Measurements from ENCODE around the gene LRMDA. TPM values are rescaled to one million over a fixed set of nuclear protein-coding genes. Genes with fewer than 3 reads are reported as not detected.
"Not testable (repeated sequence)": the region's sequence is repeated elsewhere in the genome, so short reads cannot be mapped to it uniquely, and the experiment has no call there.

The LRMDA gene
- total RNA-seq, 1 donor from 2014 or later = 4.5 TPM

- intact Hi-C loops (cut with DNase I) = no loop called here
- no peak for DNase-seq (ENCODE audit: low spot score)
Observed at GRCh38 chr10:76040830-76041220, 609.4 kb downstream of the LRMDA start.

DNA sequence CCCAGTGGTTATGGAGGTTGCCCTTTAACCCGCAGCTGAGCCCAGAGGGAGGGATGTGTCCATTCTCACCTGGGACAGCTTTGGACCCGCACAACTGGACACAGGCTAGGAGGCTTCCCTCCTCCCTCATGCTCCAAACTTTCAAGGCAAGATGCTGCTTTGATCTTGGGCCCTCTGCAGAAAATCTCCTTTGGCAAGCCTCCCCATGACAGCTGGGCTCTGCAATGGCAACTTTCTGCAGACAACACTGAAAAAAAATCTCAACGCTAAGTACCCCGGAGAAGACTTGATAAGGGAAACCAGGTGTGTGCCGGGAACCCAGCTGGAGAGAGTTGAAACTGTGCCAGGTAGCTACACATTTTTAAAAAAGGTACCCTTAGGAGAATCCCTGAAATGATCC is 610.1 kb downstream of the LRMDA start:
- intact Hi-C loops (cut with DNase I) = no loop called here
- no peak for DNase-seq (ENCODE audit: low spot score)

GRCh38 chr10:76043261-76043660 is 611.8 kb downstream of the LRMDA start:
- intact Hi-C loops (cut with DNase I) = no loop called here
- DNase-seq (ENCODE audit: low spot score) = no peak

- no peak for DNase-seq (ENCODE audit: low spot score)
- intact Hi-C loops (cut with DNase I) = no loop called here
Observed at GRCh38 chr10:76044751-76045150, 613.3 kb downstream of the LRMDA start.

DNA sequence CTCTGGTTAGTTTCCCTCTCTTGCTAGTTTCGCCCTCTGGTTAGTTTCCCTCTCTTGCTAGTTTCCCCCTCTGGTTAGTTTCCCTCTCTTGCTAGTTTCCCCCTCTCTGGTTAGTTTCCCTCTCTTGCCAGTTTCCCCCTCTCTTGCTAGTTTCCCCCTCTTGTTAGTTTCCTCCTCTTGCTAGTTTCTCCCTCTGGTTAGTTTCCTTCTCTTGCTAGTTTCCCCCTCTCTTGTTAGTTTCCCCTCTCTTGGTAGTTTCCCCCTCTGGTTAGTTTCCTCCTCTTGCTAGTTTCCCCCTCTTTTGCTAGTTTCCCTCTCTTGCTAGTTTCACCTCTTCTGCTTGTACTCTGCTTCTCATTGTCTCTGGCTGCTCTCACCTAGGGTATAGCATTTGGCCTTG is 613.8 kb downstream of the LRMDA start:
- intact Hi-C loops (cut with DNase I) = no loop called here

GRCh38 chr10:76047521-76047920 is 616.1 kb downstream of the LRMDA start:
- no peak for DNase-seq (ENCODE audit: low spot score)
- intact Hi-C loops (cut with DNase I) = no loop called here

More for the DNA sequence above, 613.8 kb downstream of the LRMDA start:
- no peak for DNase-seq (ENCODE audit: low spot score)

- intact Hi-C loops (cut with DNase I) = no loop called here
- DNase-seq (ENCODE audit: low spot score) = no peak
Observed at GRCh38 chr10:76049581-76050290, 618.3 kb downstream of the LRMDA start.

DNA sequence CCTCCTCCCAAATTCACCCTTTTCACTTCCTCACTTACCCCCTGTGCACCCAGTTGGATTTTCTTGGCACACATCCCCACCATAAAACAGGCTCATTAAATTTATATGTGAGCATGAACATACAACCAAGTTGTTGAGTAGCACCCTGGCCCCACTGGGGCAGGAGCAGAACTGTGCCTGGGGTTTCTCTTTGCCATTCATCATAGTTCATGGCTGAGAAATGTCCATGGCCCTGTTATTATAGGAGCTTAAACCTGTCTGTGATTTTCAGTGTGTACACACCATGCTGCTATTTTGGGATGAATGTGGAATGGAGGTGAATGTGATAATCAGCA is 618.8 kb downstream of the LRMDA start:
- intact Hi-C loops (cut with DNase I) = no loop called here

GRCh38 chr10:76051007-76051936 is 619.8 kb downstream of the LRMDA start:
- no peak for DNase-seq (ENCODE audit: low spot score)
- intact Hi-C loops (cut with DNase I) = no loop called here

More for the DNA sequence above, 618.8 kb downstream of the LRMDA start:
- DNase-seq (ENCODE audit: low spot score) = no peak

DNA sequence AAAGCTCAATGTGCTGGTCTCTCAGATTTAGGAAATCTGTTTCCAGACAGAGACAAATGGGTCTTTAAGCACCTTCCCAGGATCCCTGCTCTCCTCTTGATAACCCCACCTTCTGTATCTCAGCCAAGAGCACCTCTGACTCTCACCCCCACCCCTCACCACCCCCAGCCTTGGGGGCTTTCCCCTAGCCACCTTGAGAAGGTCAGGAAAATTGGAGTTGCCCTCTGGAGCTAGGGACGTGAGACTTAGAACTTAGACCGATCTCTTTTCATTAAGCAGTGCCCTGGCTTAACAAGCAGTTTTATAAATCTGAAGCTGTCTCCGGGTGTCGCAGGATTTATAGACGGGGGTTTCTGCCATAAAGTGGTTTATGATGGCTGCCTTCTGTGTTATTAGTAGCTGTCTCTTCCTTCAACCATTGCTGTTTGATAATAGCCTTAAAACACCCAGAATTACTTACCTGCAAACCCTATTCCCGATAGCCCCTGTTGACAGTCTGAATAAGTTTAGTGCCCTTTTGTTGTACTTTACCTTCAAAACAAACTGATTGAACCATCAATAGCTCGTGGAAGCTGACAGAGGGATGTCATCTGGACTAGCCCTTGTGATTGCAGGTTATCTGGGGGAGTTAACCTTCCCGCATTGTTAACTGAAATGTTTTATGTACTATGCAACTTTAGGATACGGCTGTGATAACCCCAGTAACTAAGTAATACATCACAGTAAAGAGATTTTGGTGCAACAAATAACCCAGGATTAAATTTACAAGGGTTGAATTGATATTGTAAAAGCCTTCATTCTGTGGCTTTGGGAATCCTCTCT is 621.5 kb downstream of the LRMDA start:
- intact Hi-C loops (cut with DNase I) = no loop called here
- no peak for DNase-seq (ENCODE audit: low spot score)

- intact Hi-C loops (cut with DNase I) = no loop called here
- no peak for DNase-seq (ENCODE audit: low spot score)
Observed at GRCh38 chr10:76055466-76055865, 624.0 kb downstream of the LRMDA start.

DNA sequence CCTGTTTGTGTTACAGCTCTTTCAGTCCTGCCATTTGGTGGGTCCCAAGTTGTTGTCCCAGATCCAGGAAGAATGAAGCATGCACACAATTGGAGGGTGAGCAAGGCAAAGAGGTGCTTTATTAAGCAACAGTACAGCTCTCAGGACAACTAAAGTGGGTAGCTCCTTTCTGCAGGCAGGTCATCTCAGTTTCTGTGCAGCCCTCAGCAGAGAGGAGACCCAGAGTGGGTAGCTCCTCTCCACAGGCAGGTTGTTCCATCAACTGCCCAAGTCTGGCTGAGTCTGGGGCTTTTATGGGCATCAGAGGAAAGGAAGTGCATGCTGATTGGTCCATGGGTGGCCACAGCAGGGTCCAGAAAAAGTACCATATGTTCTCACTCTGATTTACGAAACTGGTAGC is 624.5 kb downstream of the LRMDA start:
- no peak for DNase-seq (ENCODE audit: low spot score)
- intact Hi-C loops (cut with DNase I) = no loop called here

DNA sequence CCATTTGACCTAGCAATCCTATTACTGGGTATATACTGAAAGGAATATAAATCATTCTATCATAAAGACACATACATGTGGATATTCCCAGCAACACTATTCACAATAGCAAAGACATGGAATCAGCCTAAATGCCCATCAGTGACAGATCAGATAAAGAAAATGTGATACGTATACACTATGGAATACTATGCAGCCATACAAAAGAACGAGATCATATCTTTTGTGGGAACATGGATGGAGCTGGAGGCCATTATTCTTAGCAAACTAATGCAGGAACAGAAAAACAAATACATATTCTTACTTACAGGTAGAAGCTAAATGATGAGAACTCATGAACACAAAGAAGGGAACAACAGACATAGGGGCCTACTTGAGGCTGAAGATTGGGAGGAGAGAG is 629.6 kb downstream of the LRMDA start:
- intact Hi-C loops (cut with DNase I); DNase-seq (ENCODE audit: low spot score): not testable (repeated sequence)

GRCh38 chr10:76066457-76066856 is 635.0 kb downstream of the LRMDA start:
- no peak for DNase-seq (ENCODE audit: low spot score)
- intact Hi-C loops (cut with DNase I) = no loop called here

GRCh38 chr10:76067447-76067846 is 636.0 kb downstream of the LRMDA start:
- no peak for DNase-seq (ENCODE audit: low spot score)
- intact Hi-C loops (cut with DNase I) = no loop called here

DNA sequence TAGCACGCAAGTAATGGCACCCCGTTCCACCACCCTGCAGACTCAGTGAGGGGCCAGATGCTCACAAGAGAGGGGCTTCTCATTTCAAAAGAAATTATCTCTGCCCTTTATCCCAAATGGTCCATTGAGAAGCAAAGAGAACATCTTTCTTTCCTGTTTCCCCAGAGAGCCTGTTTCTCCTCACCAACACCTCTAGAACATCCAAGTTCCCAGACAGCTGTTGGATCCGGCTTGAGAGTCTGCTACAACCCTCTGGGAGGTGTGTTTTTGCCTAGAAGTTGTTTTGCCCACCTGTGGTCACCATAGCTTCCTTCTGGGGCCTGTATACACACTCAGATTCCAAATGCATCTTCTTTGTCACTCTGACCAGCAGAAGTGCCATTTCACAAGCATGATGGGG is 637.4 kb downstream of the LRMDA start:
- no peak for DNase-seq (ENCODE audit: low spot score)
- intact Hi-C loops (cut with DNase I) = no loop called here

DNA sequence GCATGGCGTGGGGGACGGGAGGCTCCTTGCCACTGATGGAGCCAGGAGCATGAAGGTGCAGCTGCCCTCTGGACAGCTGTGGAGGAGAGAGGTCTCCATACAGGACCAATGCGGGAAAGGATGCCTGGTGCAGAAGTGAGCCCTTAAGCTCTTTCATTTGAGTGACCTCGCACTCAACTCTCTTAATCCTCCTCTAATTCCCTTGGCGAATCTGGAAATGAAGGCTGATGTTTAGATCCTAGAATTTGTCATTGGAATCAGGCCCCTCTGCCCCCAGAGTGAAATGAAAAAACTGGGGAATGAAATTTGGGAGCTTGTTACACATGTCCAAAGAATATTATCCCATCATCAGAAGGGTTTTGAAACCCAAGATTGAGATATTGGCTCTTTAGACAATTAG is 639.5 kb downstream of the LRMDA start:
- intact Hi-C loops (cut with DNase I) = no loop called here
- DNase-seq (ENCODE audit: low spot score) = no peak

- intact Hi-C loops (cut with DNase I) = no loop called here
- DNase-seq (ENCODE audit: low spot score) = no peak
Observed at GRCh38 chr10:76071653-76072365, 640.4 kb downstream of the LRMDA start.

GRCh38 chr10:76072384-76072783 is 641.0 kb downstream of the LRMDA start:
- intact Hi-C loops (cut with DNase I) = no loop called here

DNA sequence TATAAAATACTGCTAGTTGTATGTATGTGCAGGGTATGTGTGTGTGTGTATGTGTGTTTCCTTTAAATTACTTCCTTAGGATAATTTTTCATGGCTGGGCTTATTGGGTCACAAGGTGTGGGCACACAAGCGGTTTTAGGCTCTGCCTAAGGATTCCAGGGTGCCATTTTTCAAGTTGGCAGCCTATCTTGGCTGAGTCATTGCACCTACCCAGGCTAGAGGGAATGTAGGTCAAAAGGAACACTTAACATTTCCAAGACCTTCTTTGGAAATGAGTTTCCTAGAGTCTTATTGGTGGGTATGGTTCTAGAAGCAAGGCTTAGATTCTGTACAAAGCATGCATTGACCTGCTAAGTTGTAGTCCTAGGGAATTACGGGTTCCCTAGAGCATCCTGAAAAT is 642.1 kb downstream of the LRMDA start:
- DNase-seq (ENCODE audit: low spot score) = no peak
- intact Hi-C loops (cut with DNase I) = no loop called here

More at GRCh38 chr10:76072384-76072783, 641.0 kb downstream of the LRMDA start:
- no peak for DNase-seq (ENCODE audit: low spot score)
